ENCODE results near the gene RGCC. TPM values are rescaled to one million over a fixed set of nuclear protein-coding genes. Genes with fewer than 3 reads are reported as not detected.
A peak's percentile ranks its signal among the peaks of the same experiment; 100 is the strongest.

Gene RGCC, protein sequence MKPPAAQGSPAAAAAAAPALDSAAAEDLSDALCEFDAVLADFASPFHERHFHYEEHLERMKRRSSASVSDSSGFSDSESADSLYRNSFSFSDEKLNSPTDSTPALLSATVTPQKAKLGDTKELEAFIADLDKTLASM
- 0.46 TPM in 1 of 2 replicates, not detected in the other for total RNA-seq (2021)
- long read RNA-seq: 0 reads

GRCh38 chr13:41456768-41457588 lies at the start of gene RGCC:
Gene RGCC (plus strand): TSS chr13:41457550. CDS start chr13:41457708, 158 bp downstream.
- Histone ChIP-seq H4K91ac (ENCODE audit: insufficient read length, low read depth, low read length) (no peak within 1 kb of the TSS), H2AK5ac (ENCODE audit: insufficient read length, low read length) (no peak within 1 kb of the TSS), H3K23me2 (ENCODE audit: insufficient read length, low read depth, low read length, poor library complexity, severe bottlenecking) (peaks cover 17% of the 10 kb centered on the region), H3K79me2 (ENCODE audit: insufficient read depth, low read length) (no peaks in the 10 kb centered on the region), H3K27ac (ENCODE audit: insufficient read length, low read depth, low read length) (no peak within 1 kb of the TSS), H3T11ph (ENCODE audit: low read length) (no peak within 1 kb of the TSS), H3K56ac (ENCODE audit: insufficient read length, low read depth, low read length) (no peak within 1 kb of the TSS), H4K20me1 (ENCODE audit: control insufficient read depth, insufficient read depth, insufficient read length) (no peaks in the 10 kb centered on the region), H3K27me3 (ENCODE audit: insufficient read depth, low read length) (peaks cover 42% of the 10 kb centered on the region), H3K9me3 (ENCODE audit: control insufficient read depth, low read depth, low read length) (no peaks in the 10 kb centered on the region), H3K14ac (ENCODE audit: insufficient read depth, low read length) (no peak within 1 kb of the TSS), H2BK12ac (ENCODE audit: insufficient read length, low read depth, low read length) (no peak within 1 kb of the TSS), H3K9ac (ENCODE audit: extremely low read depth, insufficient read length, low read length) (no peak within 1 kb of the TSS), H3K79me1 (ENCODE audit: insufficient read depth, low read depth, low read length, poor library complexity, severe bottlenecking) (no peaks in the 10 kb centered on the region), H3K23ac (ENCODE audit: insufficient read length, low read depth, low read length) (no peak within 1 kb of the TSS), H4K8ac (replicated peaks; ENCODE audit: insufficient read length, low read depth, low read length) (no peak within 1 kb of the TSS), H2BK20ac (ENCODE audit: low read depth, low read length, poor library complexity, severe bottlenecking) (no peak within 1 kb of the TSS), H3K18ac (ENCODE audit: insufficient read length, low read depth, low read length) (no peak within 1 kb of the TSS), H2AFZ (ENCODE audit: low read length) (no peak within 1 kb of the TSS), H2BK120ac (ENCODE audit: low read depth, low read length, poor library complexity, severe bottlenecking) (no peak within 1 kb of the TSS), H2BK5ac (ENCODE audit: insufficient read length, low read length) (no peak within 1 kb of the TSS), H3K4me2 (ENCODE audit: insufficient read depth, insufficient read length, low read length) (peak within 1 kb of the TSS; percentile 37), H3K4me1 (ENCODE audit: insufficient read depth, low read length) (no peaks in the 10 kb centered on the region), H2BK15ac (ENCODE audit: low read depth, low read length) (no peak within 1 kb of the TSS), H3K4ac (ENCODE audit: low read depth, low read length) (no peak within 1 kb of the TSS), H4K5ac (ENCODE audit: insufficient read length, low read depth, low read length) (no peak within 1 kb of the TSS)
- Mint-ChIP-seq H3K4me3 (peak within 1 kb of the TSS; percentile 52 to 82), H3K27me3 (ENCODE audit: low read depth) (peaks cover 88% of the 10 kb centered on the region), H3K36me3 (ENCODE audit: insufficient read depth in 1 of 3, low read depth in 3 of 3) (peaks cover 0 to 2% (median 0%) of the 10 kb centered on the region in 3 experiments; a peak in 1 of 7 replicates), H3K27ac (no peak within 1 kb of the TSS), H3K4me1 (peaks cover 3 to 14% of the 10 kb centered on the region in 2 experiments; a peak in 3 of 4 replicates), H3K9me3 (peaks cover 0 to 5% of the 10 kb centered on the region in 2 experiments; a peak in 1 of 5 replicates)
- no CpG with 5 or more reads among the region's 92 CpGs for WGBS (ENCODE audit: extremely low coverage, insufficient read length, low lambda C conversion rate)
- TF ChIP-seq, protein P1, sequence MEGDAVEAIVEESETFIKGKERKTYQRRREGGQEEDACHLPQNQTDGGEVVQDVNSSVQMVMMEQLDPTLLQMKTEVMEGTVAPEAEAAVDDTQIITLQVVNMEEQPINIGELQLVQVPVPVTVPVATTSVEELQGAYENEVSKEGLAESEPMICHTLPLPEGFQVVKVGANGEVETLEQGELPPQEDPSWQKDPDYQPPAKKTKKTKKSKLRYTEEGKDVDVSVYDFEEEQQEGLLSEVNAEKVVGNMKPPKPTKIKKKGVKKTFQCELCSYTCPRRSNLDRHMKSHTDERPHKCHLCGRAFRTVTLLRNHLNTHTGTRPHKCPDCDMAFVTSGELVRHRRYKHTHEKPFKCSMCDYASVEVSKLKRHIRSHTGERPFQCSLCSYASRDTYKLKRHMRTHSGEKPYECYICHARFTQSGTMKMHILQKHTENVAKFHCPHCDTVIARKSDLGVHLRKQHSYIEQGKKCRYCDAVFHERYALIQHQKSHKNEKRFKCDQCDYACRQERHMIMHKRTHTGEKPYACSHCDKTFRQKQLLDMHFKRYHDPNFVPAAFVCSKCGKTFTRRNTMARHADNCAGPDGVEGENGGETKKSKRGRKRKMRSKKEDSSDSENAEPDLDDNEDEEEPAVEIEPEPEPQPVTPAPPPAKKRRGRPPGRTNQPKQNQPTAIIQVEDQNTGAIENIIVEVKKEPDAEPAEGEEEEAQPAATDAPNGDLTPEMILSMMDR (conservative IDR thresholded peaks at IDR 0.05): no peak
- peak; percentile 75 for DNase-seq

Data from H9 (cell line).